ENCODE results near the gene LRRC4C. TPM values are rescaled to one million over a fixed set of nuclear protein-coding genes. Genes with fewer than 3 reads are reported as not detected.
"Not testable (repeated sequence)": the region's sequence is repeated elsewhere in the genome, so short reads cannot be mapped to it uniquely, and the experiment has no call there.

LRRC4C gene
- total RNA-seq, 6 experiments from 2014 or later: 0.25 to 0.43 (median 0.27) TPM

DNA sequence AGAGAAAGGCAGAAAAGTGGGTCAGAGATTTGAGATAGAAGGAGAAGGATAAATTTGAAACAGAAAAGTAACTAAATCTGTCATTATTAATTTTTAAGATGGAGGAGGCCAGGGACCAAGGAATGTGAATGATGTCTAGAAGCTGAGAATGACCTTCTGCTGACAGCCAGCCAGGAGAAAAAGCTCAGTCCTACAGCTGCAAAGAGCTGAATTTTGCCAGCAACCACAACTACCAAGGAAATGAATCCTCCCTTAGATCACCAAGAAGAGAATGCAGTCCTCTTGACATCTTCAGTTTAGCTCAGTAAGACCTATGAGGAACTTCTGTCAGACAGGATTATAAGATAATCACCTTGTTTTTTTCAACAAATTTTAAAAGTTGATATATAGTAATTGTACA, 538.2 kb downstream of the LRRC4C start:
- H3K4me1 ChIP-seq: no peaks in the 10 kb centered on the region
- DNase-seq: no peak
- H3K27ac ChIP-seq: no peak overlapping the region
- no peak overlapping the region for H3K4me3 ChIP-seq
- no peaks in the 10 kb centered on the region for H3K9me3 ChIP-seq
- no peaks in the 10 kb centered on the region for H3K36me3 ChIP-seq
- ATAC-seq: no peak
- no peaks in the 10 kb centered on the region for H3K27me3 ChIP-seq
- TF ChIP-seq, protein P1, sequence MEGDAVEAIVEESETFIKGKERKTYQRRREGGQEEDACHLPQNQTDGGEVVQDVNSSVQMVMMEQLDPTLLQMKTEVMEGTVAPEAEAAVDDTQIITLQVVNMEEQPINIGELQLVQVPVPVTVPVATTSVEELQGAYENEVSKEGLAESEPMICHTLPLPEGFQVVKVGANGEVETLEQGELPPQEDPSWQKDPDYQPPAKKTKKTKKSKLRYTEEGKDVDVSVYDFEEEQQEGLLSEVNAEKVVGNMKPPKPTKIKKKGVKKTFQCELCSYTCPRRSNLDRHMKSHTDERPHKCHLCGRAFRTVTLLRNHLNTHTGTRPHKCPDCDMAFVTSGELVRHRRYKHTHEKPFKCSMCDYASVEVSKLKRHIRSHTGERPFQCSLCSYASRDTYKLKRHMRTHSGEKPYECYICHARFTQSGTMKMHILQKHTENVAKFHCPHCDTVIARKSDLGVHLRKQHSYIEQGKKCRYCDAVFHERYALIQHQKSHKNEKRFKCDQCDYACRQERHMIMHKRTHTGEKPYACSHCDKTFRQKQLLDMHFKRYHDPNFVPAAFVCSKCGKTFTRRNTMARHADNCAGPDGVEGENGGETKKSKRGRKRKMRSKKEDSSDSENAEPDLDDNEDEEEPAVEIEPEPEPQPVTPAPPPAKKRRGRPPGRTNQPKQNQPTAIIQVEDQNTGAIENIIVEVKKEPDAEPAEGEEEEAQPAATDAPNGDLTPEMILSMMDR (IDR thresholded peaks at IDR 0.05): no peak
- no peak for TF ChIP-seq POLR2A (IDR thresholded peaks at IDR 0.05)
- intact Hi-C loops (cut with DNase I): no loop called here

DNA sequence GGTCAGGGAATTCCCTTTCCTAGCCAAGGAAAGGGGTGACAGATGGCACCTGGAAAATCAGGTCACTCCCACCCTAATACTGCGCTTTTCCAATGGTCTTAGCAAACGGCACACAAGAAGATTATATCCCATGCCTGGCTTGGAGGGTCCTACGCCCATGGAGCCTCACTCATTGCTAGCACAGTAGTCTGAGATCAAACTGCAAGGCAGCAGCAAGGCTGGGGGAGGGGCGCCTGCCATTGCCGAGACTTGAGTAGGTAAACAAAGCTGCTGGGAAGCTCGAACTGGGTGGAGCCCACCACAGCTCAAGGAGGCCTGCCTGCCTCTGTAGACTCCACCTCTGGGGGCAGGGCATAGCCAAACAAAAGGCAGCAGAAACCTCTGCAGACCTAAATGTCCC, 548.7 kb downstream of the LRRC4C start:
- 45% methylated on average over 2 of the region's 6 CpGs for WGBS (ENCODE audit: insufficient coverage, low coverage, low lambda C conversion rate, missing lambda C conversion rate)
- intact Hi-C loops (cut with DNase I); H3K27me3 ChIP-seq; DNase-seq; H3K36me3 ChIP-seq; H3K4me1 ChIP-seq; H3K27ac ChIP-seq; ATAC-seq; H3K9me3 ChIP-seq; H3K4me3 ChIP-seq: not testable (repeated sequence)

DNA sequence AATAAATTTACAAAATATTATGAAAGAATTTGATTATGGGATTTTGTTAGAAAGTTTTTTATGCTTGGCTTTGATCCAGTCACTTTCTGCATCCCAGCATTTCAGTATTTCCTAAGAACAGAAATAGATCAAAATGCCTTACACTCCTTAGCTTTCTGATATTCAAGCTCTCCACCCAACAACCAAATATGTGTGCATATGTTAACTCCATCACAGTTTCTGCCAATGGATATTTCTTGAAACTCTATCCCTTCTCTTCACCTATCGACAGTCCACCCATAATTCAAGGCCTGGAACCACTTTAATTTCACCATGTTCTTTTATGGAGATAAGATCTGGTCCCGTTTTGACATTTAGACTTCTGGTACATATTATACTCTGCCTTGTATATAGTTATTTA, 565.0 kb downstream of the LRRC4C start:
- TF ChIP-seq, protein P1 (IDR thresholded peaks at IDR 0.05): no peak
- TF ChIP-seq POLR2A (IDR thresholded peaks at IDR 0.05): no peak
- no peaks in the 10 kb centered on the region for H3K27me3 ChIP-seq
- 68% methylated on average over 2 of the region's 2 CpGs for WGBS (ENCODE audit: insufficient coverage, low coverage, low lambda C conversion rate, missing lambda C conversion rate)
- H3K4me1 ChIP-seq: no peaks in the 10 kb centered on the region
- DNase-seq (no peak), ATAC-seq (no peak)
- no peaks in the 10 kb centered on the region for H3K36me3 ChIP-seq
- no peak overlapping the region for H3K27ac ChIP-seq
- intact Hi-C loops (cut with DNase I): no loop called here
- no peaks in the 10 kb centered on the region for H3K9me3 ChIP-seq
- no peak overlapping the region for H3K4me3 ChIP-seq

DNA sequence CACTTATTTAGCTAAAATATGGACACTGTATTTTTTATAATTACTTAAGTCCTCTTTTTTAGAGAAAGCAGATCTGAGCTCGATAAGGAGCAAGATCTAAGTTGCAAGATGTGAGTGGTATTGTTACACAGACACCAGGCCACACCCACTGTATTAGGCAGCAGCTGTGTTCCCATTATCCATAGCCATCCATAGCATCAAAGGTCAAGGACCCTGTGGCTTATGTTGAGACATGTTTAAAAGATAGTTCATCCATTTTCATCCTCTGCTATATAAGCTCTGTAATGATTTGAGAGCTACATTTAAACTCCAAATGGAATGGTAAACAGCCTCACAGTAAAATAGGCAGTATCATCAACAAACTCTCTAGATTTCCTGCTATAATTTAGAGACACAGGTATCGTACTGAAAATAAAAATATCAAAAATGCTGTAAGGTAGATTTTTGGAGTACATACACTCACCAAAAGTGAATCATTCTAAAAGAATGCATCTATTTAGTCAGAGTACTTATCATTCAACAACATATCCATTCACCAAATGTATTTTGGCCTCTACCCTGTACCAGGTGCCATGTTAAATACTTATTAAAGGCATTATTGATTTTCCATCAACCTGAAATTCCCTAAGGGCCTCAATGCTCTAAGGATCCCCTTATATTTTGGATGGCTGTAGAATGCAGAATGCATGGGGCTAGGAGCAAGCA, 574.0 kb downstream of the LRRC4C start:
- TF ChIP-seq POLR2A (IDR thresholded peaks at IDR 0.05): no peak
- TF ChIP-seq, protein P1 (IDR thresholded peaks at IDR 0.05): no peak
- DNase-seq (no peak), ATAC-seq (no peak)
- WGBS (ENCODE audit: insufficient coverage, low coverage, low lambda C conversion rate, missing lambda C conversion rate): 60% methylated on average over 2 of the region's 2 CpGs
- H3K9me3 ChIP-seq: no peaks in the 10 kb centered on the region
- H3K4me1 ChIP-seq: no peaks in the 10 kb centered on the region
- no peak overlapping the region for H3K4me3 ChIP-seq
- no peak overlapping the region for H3K27ac ChIP-seq
- H3K36me3 ChIP-seq: no peaks in the 10 kb centered on the region
- no peaks in the 10 kb centered on the region for H3K27me3 ChIP-seq
- intact Hi-C loops (cut with DNase I): no loop called here

DNA sequence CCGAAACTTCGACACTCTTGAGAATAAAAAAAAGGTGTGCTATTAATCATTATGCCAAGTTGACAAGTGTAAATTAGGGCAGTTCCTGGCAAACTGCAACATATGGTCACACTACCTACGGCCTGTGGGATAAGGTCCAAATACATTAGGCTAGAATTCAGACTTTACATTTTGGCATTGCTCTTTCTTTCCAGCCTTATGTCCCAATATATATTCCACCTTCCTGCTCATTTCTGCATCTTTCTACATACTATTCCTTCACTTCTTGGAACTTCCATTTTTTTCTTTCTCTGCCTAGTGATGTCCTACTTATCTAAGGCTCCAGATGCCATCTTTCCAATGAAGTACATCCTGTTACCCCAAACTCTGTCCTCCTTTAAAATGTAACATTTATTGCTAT, 577.2 kb downstream of the LRRC4C start:
- ATAC-seq: no peak
- H3K4me1 ChIP-seq: no peaks in the 10 kb centered on the region
- H3K4me3 ChIP-seq: no peak overlapping the region
- no peaks in the 10 kb centered on the region for H3K36me3 ChIP-seq
- no peaks in the 10 kb centered on the region for H3K9me3 ChIP-seq
- no peak overlapping the region for H3K27ac ChIP-seq
- TF ChIP-seq, protein P1 (IDR thresholded peaks at IDR 0.05): no peak
- TF ChIP-seq POLR2A (IDR thresholded peaks at IDR 0.05): no peak
- intact Hi-C loops (cut with DNase I): no loop called here
- H3K27me3 ChIP-seq: no peaks in the 10 kb centered on the region
- 79% methylated on average over 3 of the region's 3 CpGs for WGBS (ENCODE audit: insufficient coverage, low coverage, low lambda C conversion rate, missing lambda C conversion rate)
- no peak for DNase-seq
